Nephron (organoid): ENCODE data around the gene OR5K2.

ENCODE experiments used
- H3K27ac Mint-ChIP-seq, 3 experiments: 2 replicates each; pipeline ENCODE4 v1.8.0; 2020; ENCODE audit warnings: mixed read lengths in 3 of 3, mild to moderate bottlenecking in 2 of 3, moderate library complexity in 1 of 3
- H3K27me3 Mint-ChIP-seq: 2 replicates; pipeline ENCODE4 v1.8.0; 2021; ENCODE audit warnings: low read depth, mild to moderate bottlenecking, moderate library complexity, mixed read lengths
- H3K36me3 Mint-ChIP-seq: 2 replicates; pipeline ENCODE4 v1.8.0; 2020; ENCODE audit warnings: low read depth, mixed read lengths
- H3K4me1 Mint-ChIP-seq: 2 replicates; pipeline ENCODE4 v1.8.0; 2020; ENCODE audit warnings: mixed read lengths
- H3K4me3 Mint-ChIP-seq, 3 experiments: 2 replicates each; pipeline ENCODE4 v1.8.0; 2020; ENCODE audit warnings: mild to moderate bottlenecking in 3 of 3, mixed read lengths in 3 of 3, moderate library complexity in 2 of 3
- H3K9me3 Mint-ChIP-seq: 2 replicates; pipeline ENCODE4 v1.8.0; 2020; ENCODE audit warnings: mixed read lengths
- TF ChIP-seq, protein P1 (sequence below), 3 experiments: fragments of 200-600 bp; sonication (generic); IDR thresholded peaks; one replicate each; pipeline ENCODE4 v1.5.0; 2021; ENCODE audit warnings: antibody characterized with exemption in 3 of 3; ENCODE audit not compliant: unreplicated experiment in 3 of 3

OR5K2 gene

DNA sequence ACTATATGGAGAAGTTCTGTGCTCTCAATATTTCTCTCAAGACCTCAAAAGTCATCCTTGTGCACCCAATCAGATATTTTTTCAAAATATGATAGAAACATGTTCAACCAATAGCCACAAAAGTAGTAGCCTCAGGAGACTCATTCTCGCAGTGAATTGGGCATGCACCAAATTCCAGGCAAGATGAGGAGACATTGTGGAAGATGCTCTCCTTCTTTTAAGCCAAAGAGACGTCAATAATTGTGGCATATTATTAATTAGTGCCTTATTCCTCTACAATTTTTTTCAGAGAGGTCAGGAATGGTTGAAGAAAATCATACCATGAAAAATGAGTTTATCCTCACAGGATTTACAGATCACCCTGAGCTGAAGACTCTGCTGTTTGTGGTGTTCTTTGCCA, at the start of gene OR5K2:
Gene OR5K2, plus strand, starts transcription at position 301 of the 400 bp plus-strand sequence. Its CDS starts 0 bp downstream, at position 301.
- TF ChIP-seq, protein P1, sequence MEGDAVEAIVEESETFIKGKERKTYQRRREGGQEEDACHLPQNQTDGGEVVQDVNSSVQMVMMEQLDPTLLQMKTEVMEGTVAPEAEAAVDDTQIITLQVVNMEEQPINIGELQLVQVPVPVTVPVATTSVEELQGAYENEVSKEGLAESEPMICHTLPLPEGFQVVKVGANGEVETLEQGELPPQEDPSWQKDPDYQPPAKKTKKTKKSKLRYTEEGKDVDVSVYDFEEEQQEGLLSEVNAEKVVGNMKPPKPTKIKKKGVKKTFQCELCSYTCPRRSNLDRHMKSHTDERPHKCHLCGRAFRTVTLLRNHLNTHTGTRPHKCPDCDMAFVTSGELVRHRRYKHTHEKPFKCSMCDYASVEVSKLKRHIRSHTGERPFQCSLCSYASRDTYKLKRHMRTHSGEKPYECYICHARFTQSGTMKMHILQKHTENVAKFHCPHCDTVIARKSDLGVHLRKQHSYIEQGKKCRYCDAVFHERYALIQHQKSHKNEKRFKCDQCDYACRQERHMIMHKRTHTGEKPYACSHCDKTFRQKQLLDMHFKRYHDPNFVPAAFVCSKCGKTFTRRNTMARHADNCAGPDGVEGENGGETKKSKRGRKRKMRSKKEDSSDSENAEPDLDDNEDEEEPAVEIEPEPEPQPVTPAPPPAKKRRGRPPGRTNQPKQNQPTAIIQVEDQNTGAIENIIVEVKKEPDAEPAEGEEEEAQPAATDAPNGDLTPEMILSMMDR (IDR thresholded peaks at IDR 0.05; ENCODE audit: unreplicated experiment in 3 of 3): no peak
- Mint-ChIP-seq H3K4me1 (no peaks in the 10 kb centered on the region), H3K9me3 (no peaks in the 10 kb centered on the region), H3K27ac (no peak within 1 kb of the TSS), H3K36me3 (no peaks in the 10 kb centered on the region), H3K27me3 (no peaks in the 10 kb centered on the region), H3K4me3 (no peak within 1 kb of the TSS)

DNA sequence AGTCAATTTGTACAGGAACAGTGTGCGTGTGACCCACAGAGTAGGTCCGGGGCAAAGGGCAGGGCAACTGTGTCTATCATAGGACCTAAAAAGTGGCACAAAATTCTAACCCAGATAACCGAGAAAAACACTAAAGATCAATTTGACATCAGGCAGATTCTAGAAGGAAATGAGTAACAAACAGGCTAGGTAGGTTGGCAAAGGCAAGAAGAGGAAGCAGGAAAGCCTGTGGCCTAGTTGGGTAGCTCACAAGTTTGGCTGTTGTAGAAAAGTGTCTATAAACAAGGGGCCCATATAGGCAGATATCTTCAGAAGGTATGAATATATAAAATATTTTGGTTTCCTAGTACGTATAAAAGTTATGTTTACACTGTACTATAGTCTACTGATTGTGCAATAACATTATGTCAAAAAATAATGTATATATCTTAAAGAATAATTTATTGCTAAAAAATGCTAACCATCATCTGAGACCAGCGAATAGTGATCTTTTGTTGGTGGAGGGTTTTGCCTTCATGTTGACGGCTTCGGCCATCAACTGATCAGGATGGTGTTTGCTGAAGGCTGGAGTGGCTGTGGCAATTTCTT, 47.8 kb upstream of the OR5K2 start:
- Mint-ChIP-seq H3K27me3 (peaks cover 3% of the 10 kb centered on the region), H3K27ac (no peak overlapping the region), H3K36me3 (no peaks in the 10 kb centered on the region), H3K4me1 (no peaks in the 10 kb centered on the region), H3K4me3 (no peak overlapping the region), H3K9me3 (no peaks in the 10 kb centered on the region)
- TF ChIP-seq, protein P1 (IDR thresholded peaks at IDR 0.05; ENCODE audit: unreplicated experiment in 3 of 3): no peak

DNA sequence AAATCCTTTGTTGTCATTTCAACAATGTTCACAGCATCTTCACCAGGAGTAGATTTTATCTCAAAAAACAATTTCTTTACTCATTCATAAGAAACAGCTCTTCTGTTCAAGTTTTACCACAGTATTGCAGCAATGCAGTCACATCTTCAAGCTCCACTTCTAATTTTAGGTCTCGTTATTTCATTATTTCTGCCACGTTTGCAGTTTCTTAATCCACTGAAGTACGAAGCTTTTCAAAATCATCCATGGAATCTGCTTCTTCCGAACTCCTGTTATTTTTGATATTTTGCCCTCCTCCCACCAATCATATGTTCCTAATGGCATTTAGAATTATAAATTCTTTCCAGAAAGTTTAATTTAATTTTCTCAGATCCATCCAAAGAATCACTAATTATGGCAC, 47.1 kb upstream of the OR5K2 start:
- no peaks in the 10 kb centered on the region for H3K36me3 Mint-ChIP-seq
- H3K9me3 Mint-ChIP-seq: no peaks in the 10 kb centered on the region
- TF ChIP-seq, protein P1 (IDR thresholded peaks at IDR 0.05; ENCODE audit: unreplicated experiment in 3 of 3): no peak
- no peak overlapping the region for H3K4me3 Mint-ChIP-seq
- no peaks in the 10 kb centered on the region for H3K4me1 Mint-ChIP-seq
- peaks cover 3% of the 10 kb centered on the region for H3K27me3 Mint-ChIP-seq
- H3K27ac Mint-ChIP-seq: no peak overlapping the region

DNA sequence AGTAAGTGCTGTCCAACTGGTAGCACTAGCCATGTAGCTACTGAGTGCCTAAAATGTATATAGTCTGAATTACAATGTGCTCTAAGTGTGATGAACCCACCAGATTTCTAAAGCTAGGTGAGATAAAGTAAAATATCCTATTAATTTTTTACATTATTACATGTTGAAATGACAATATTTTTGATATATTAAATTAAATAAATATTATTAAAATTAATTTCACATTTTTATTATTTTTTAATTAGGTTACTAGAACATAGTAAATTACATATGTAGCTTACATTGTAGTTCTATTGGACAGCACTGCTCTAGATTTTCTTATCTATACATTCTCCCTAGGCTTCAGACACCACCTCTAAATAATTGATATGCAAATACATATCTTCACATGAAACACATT, 43.7 kb upstream of the OR5K2 start:
- no peaks in the 10 kb centered on the region for H3K4me1 Mint-ChIP-seq
- H3K27me3 Mint-ChIP-seq: no peaks in the 10 kb centered on the region
- no peaks in the 10 kb centered on the region for H3K36me3 Mint-ChIP-seq
- no peak overlapping the region for H3K27ac Mint-ChIP-seq
- TF ChIP-seq, protein P1 (IDR thresholded peaks at IDR 0.05; ENCODE audit: unreplicated experiment in 3 of 3): no peak
- H3K9me3 Mint-ChIP-seq: no peaks in the 10 kb centered on the region
- H3K4me3 Mint-ChIP-seq: no peak overlapping the region

DNA sequence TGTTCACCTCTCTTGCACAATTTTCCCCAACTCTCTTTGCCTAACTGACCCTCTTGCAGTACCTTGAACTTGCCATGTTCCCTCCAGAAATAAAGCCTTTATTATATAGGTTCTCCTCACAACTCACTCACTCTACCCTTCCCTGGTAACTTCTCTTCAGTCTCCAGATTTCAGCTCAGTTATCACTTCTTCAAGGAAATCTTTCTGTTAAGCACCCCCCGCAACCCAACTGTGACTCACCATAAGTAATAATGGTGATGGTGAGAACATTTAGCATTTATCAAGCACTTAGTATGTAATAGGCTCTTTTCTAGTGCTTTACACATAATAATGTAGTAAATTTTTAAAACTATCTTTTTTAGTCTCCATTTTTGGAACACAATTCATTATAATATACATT, 42.6 kb upstream of the OR5K2 start:
- no peak overlapping the region for H3K27ac Mint-ChIP-seq
- no peaks in the 10 kb centered on the region for H3K9me3 Mint-ChIP-seq
- H3K36me3 Mint-ChIP-seq: no peaks in the 10 kb centered on the region
- H3K4me1 Mint-ChIP-seq: no peaks in the 10 kb centered on the region
- no peak overlapping the region for H3K4me3 Mint-ChIP-seq
- TF ChIP-seq, protein P1 (IDR thresholded peaks at IDR 0.05; ENCODE audit: unreplicated experiment in 3 of 3): no peak
- H3K27me3 Mint-ChIP-seq: no peaks in the 10 kb centered on the region

DNA sequence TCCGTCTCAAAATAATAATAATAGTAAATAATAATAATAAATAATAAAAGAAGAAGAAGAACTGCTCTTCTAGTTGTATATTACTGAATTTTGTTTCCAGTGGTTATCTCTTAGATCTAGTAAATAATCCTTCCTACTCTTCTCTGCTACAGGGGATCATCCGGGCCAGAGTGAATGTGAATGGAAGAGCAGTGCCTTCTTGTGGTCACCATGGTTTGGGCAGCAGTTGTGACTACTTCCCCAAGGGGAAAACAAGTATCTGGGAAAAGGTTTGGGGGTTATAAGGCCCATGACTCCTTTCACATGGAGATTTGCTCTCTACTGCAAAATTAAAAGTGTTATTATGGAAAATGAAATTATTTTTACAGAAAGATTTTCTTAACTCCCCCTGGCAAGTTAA, 39.9 kb upstream of the OR5K2 start:
- TF ChIP-seq, protein P1 (IDR thresholded peaks at IDR 0.05; ENCODE audit: unreplicated experiment in 3 of 3): no peak
- Mint-ChIP-seq H3K4me3 (no peak overlapping the region), H3K36me3 (no peaks in the 10 kb centered on the region), H3K27me3 (no peaks in the 10 kb centered on the region), H3K27ac (no peak overlapping the region), H3K4me1 (no peaks in the 10 kb centered on the region), H3K9me3 (no peaks in the 10 kb centered on the region)
